IMR-90 (cell line): ENCODE results near the gene TTLL9.

Experiments used
- CHD1 ChIP-seq: IDR thresholded peaks from 2 replicates; pipeline ENCODE4 v1.6.1; 2012; ENCODE audit warnings: low read depth, low read length, improper control_type of control experiment
- CTCF ChIP-seq: conservative IDR thresholded peaks from 2 replicates; pipeline ENCODE4 v1.5.1; 2012; ENCODE audit warnings: mild to moderate bottlenecking, low read depth, low read length, improper control_type of control experiment
- MXI1 ChIP-seq: IDR thresholded peaks from 2 replicates; pipeline ENCODE4 v1.6.1; 2012; ENCODE audit warnings: low read depth, mild to moderate bottlenecking, low read length, moderate library complexity, borderline replicate concordance
- POLR2A ChIP-seq: IDR thresholded peaks from 2 replicates; pipeline ENCODE4 v1.6.1; 2012; ENCODE audit warnings: mild to moderate bottlenecking, low read depth, low read length

GRCh38 chr20:31857861-31858759 lies 12.3 kb upstream of the TTLL9 start:
- no peak for TF ChIP-seq CTCF
- TF ChIP-seq POLR2A = no peak
- no peak for TF ChIP-seq MXI1
- no peak for TF ChIP-seq CHD1
